Mesangial cell (primary cell): ENCODE measurements around the gene PSMB10. TPM values are rescaled to one million over a fixed set of nuclear protein-coding genes. Genes with fewer than 3 reads are reported as not detected.

Source experiments
- total RNA-seq: library from RNA; depleted of rRNA; stranded (reverse); fragments of >200 nt; gene quantifications from 2 replicates; pipeline ENCODE4 v1.2.3, GENCODE V29; 2015

The PSMB10 gene
- 57.0 and 80.2 TPM in 2 replicates for total RNA-seq

DNA sequence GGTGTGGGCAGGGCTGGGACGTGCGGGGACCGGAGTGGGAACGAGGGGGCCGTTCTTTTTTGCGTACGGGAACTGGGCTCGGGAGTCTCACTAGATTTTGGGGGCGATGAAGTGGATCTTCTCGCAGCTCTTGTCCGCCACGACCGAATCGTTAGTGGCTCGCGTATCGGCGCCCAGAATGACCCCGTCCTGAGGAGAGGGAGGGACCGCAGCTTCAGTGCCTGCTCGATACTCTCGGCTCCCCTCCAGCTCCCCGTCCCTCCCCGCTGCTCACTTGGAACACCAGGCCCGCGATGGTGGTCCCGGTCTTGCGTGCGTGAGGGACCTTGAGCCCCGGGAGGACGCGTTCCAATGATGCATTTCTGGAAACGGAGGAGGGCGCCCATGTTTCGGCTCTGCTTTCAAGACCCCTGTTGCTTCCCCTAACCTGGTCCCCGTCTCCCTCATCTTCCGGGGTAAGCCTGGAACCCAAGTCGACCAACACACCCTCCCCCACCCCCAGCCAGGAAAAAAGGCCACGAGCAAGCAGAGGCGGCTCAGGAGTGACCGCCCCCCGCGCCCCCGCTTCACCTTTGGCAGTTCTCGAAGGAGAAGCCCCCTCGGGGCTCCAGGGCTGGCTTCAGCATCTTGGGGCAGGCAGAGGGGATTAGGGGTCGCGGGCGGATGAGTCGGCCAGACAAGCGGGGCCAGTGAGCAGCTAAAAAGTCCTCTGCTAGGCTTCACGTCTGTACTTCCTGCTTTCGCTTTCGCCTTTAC lies at the start of gene PSMB10:
PSMB10 (minus strand) TSS at position 727 of the 756 bp plus-strand sequence; CDS start at position 626, 101 bp downstream.

DNA sequence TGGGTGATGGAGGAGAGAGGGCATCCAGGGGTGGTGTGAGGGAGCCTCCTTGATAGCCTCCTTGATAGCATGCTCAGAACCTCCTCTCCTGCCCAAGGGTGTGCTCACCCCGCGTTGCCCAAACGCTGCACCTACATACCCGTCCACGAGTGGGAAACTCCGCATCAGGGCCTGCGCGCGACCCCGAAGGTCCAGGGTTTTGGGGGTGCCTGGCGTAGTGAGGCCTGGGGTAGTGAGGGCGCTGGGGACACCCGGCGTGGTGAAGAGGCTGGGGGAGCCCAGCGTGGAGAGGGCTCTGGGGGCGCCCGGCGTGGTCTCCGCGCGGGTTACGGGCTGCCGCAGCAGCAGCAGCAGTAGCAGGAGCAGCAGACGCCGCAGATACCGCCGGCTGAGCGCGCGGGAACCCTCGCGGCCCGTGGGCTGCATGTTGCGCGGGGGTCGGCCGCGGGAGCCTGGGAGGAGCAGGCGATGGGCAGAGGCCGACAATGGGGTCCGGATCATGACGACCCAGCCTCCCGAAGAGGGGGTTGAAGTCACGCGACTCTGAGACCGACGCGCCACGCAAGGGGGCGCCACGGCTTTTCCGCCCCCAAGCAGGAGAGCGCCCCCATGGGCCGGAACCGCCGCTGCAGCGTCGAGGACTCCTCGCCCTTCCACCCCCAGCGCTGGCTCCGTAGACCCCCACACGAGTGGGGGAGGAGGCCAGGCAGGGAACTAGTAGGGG lies 43.5 kb upstream of the PSMB10 start, which contains the start of gene DPEP3:
DPEP3 (minus strand) TSS at position 545 of the 724 bp plus-strand sequence; CDS start at position 426, 119 bp downstream.

GRCh38 chr16:67968400-67969253 lies 32.0 kb upstream of the PSMB10 start, which contains the start of gene SLC12A4:
SLC12A4 (minus strand) TSS chr16:67968637; CDS start chr16:67968553, 84 bp downstream.

DNA sequence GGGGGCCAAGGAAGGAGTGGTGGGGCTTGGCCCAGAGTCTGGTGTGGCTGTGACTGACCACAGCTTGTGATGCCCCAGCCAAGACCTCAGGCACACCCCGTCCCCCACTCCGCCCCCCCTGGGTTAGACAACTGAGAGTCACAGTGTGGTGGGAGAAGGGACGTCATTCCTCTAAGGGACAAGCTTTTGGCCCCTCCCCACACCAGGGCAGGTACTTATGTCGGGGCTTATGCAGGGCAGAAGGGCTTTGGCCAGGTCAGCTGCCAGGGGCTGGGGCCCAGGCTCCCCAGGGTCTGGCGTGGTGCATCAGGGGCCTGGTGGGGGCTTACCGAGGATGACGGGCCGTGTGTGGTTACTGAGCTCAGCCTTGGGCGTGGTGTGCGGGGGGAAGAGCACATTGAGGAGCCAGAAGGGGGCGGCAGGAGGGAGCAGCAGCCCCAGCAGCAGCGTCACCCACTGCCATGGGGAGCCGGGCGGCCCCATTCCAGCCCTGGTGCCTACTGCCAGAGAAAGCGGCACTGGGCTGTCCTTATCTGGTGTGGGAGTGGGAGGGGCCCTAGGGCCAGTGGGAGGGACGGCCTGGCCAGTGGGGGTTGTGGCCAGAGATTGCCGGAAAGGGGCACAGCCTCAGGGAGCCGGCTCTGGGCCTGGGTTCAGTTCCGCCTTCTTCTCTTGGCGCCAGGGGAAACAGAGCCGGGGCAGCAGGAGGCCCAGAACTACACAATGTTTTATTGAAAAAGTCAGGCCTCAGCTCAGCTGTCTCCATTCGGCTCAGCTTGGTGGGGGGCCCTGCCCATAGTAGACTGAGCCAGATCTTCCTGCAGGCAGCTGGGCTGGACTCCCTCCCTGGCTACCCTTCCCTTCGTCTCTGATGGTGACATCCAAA lies 7.2 kb upstream of the PSMB10 start, which contains the start of gene LCAT:
LCAT (minus strand) TSS at position 502 of the 886 bp plus-strand sequence; CDS start at position 483, 19 bp downstream.

GRCh38 chr16:67931712-67932461 lies 4.8 kb downstream of the PSMB10 start, which contains the start of gene CTRL:
CTRL (minus strand) TSS chr16:67931862; CDS start chr16:67931852, 10 bp downstream.

GRCh38 chr16:67892899-67893742 lies 43.5 kb downstream of the PSMB10 start, which contains the start of gene PSKH1:
PSKH1 (plus strand) TSS chr16:67893254; CDS start chr16:67908750, 15,496 bp downstream.

GRCh38 chr16:67884684-67885083 lies 52.0 kb downstream of the PSMB10 start, which contains the start of gene NRN1L:
NRN1L (plus strand) TSS chr16:67884885; CDS start chr16:67884904, 19 bp downstream.

Other genes starting within 250 kb of the PSMB10 start
- 14.3 and 16.0 TPM in 2 replicates for gene GFOD2, start 217.5 kb downstream of the PSMB10 start, total RNA-seq
- gene RANBP10, start 130.3 kb downstream of the PSMB10 start, total RNA-seq = 8.0 and 9.5 TPM in 2 replicates
- gene TSNAXIP1, start 130.0 kb downstream of the PSMB10 start, total RNA-seq = 0.81 and 1.4 TPM in 2 replicates
- gene THAP11, start 94.5 kb downstream of the PSMB10 start, total RNA-seq = 39.8 and 43.0 TPM in 2 replicates
- gene NUTF2, start 89.9 kb downstream of the PSMB10 start, total RNA-seq = 417 and 499 TPM in 2 replicates
- 28.9 and 40.6 TPM in 2 replicates for gene CENPT, start 89.2 kb downstream of the PSMB10 start, total RNA-seq
- 57.9 and 71.7 TPM in 2 replicates for gene EDC4, start 63.8 kb downstream of the PSMB10 start, total RNA-seq
- 1.5 TPM in 1 of 2 replicates, not detected in the other for gene NRN1L, start 52.0 kb downstream of the PSMB10 start, total RNA-seq
- gene PSKH1, start 43.6 kb downstream of the PSMB10 start, total RNA-seq = 18.3 and 26.9 TPM in 2 replicates
- 0.38 and 0.65 TPM in 2 replicates for gene CTRL, start 5.0 kb downstream of the PSMB10 start, total RNA-seq
- gene LCAT, start 7.3 kb upstream of the PSMB10 start, total RNA-seq = 6.5 and 11.4 TPM in 2 replicates
- 38.9 and 78.6 TPM in 2 replicates for gene SLC12A4, start 31.8 kb upstream of the PSMB10 start, total RNA-seq
- not detected in 2 replicates for gene DPEP3, start 43.6 kb upstream of the PSMB10 start, total RNA-seq
- gene DPEP2, start 62.6 kb upstream of the PSMB10 start, total RNA-seq = not detected in 2 replicates
- gene DPEP2NB, start 79.1 kb upstream of the PSMB10 start, total RNA-seq = not detected in 2 replicates
- 10.6 and 11.2 TPM in 2 replicates for gene DDX28, start 86.4 kb upstream of the PSMB10 start, total RNA-seq
- gene DUS2, start 86.4 kb upstream of the PSMB10 start, total RNA-seq = 17.7 and 22.5 TPM in 2 replicates
- gene NFATC3, start 148.5 kb upstream of the PSMB10 start, total RNA-seq = 15.2 and 16.5 TPM in 2 replicates